Kidney epithelial cell (primary cell): ENCODE results near the gene ATPAF2. TPM values are rescaled to one million over a fixed set of nuclear protein-coding genes. Genes with fewer than 3 reads are reported as not detected.

ENCODE experiments used
- DNase-seq: peaks from one replicate; pipeline ENCODE4 v3.0.0-alpha.2; 2010; ENCODE audit warnings: low read depth
- H3K27me3 ChIP-seq: 2 replicates; pipeline ENCODE4 v1.6.0; 2011; ENCODE audit warnings: low read length; ENCODE audit not compliant: control insufficient read depth, insufficient read depth
- H3K36me3 ChIP-seq: 2 replicates; pipeline ENCODE4 v1.5.1; 2011; ENCODE audit warnings: low read length; ENCODE audit not compliant: control insufficient read depth, insufficient read depth
- H3K4me3 ChIP-seq: 2 replicates; pipeline ENCODE4 v1.5.1; 2011; ENCODE audit warnings: low read depth, mild to moderate bottlenecking, control low read depth, low read length
- total RNA-seq: library from RNA; depleted of rRNA; stranded (reverse); fragments of >200 nt; gene quantifications from 2 replicates; pipeline ENCODE4 v1.2.3, GENCODE V29; 2015
- TF ChIP-seq, protein P1 (sequence below): IDR thresholded peaks from 2 replicates; pipeline ENCODE4 v1.5.1; 2011; ENCODE audit warnings: mild to moderate bottlenecking, moderate library complexity, low read length, control low read depth, inconsistent platforms; ENCODE audit not compliant: insufficient read depth, poor library complexity, severe bottlenecking

The ATPAF2 gene
- total RNA-seq, 1 donor from 2014 or later: 32.3 TPM

DNA sequence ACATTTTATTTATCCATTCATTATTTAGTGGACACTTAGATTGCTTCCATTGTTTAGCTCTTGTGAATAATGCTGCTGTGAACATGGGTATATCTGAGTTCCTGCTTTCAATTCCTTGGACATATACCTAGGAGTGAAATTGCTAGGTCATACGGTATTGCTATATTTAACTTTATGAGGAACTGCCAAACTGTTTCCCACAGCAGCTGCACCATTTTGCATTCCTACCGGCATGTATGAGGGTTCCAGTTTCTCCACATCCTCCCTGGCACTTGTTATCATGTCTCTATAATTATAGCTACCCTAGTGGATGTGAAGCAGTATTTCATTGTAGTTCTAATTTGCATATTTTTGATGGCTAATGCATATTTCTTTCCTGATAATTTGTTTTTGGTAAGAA lies 25.1 kb upstream of the ATPAF2 start:
- no peak for DNase-seq
- TF ChIP-seq, protein P1, sequence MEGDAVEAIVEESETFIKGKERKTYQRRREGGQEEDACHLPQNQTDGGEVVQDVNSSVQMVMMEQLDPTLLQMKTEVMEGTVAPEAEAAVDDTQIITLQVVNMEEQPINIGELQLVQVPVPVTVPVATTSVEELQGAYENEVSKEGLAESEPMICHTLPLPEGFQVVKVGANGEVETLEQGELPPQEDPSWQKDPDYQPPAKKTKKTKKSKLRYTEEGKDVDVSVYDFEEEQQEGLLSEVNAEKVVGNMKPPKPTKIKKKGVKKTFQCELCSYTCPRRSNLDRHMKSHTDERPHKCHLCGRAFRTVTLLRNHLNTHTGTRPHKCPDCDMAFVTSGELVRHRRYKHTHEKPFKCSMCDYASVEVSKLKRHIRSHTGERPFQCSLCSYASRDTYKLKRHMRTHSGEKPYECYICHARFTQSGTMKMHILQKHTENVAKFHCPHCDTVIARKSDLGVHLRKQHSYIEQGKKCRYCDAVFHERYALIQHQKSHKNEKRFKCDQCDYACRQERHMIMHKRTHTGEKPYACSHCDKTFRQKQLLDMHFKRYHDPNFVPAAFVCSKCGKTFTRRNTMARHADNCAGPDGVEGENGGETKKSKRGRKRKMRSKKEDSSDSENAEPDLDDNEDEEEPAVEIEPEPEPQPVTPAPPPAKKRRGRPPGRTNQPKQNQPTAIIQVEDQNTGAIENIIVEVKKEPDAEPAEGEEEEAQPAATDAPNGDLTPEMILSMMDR: no peak
- Histone ChIP-seq H3K27me3 (no peaks in the 10 kb centered on the region), H3K36me3 (no peaks in the 10 kb centered on the region), H3K4me3 (no peak overlapping the region)

DNA sequence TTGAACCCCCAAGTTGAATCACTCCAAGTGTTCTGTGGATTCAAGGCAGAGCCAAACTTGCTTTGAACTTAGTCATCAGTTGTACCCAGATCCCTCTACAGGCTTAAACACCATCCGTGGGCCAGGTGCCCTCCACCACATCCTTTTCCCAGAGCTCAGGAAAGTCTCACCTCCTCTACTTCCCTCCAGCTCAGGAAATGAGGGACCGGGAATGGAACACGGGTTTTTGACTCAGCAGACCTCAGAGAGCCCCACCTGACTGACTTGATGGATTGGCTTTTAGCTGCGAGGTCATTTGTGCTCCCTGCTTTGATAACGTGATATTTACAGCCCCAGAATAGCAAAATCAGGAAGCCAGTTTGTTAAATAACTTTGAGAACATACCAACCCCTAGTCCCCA lies 20.3 kb upstream of the ATPAF2 start:
- Histone ChIP-seq H3K4me3 (no peak overlapping the region), H3K36me3 (no peaks in the 10 kb centered on the region), H3K27me3 (no peaks in the 10 kb centered on the region)
- DNase-seq: no peak
- TF ChIP-seq, protein P1: no peak

DNA sequence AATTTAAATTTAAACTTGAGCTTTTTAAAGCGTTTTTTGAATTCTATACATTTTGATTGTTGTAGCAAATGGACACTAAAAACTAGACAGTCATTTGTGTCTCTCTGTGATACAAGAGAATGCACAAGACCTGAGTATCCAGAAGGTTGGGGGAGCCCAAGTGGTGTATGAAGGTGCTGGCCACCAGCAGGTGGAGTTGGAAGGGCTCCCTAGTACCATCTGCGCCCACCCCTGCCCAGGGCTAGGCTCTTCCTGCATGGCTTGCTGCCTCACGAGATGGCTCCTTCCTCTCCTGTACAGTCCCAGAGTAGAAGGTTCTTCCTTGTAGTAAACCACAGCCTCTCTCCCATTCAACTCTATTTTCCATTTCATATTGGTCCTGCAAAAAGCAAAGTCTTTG lies 17.2 kb upstream of the ATPAF2 start:
- TF ChIP-seq, protein P1: no peak
- DNase-seq: no peak
- Histone ChIP-seq H3K4me3 (no peak overlapping the region), H3K27me3 (no peaks in the 10 kb centered on the region), H3K36me3 (no peaks in the 10 kb centered on the region)

DNA sequence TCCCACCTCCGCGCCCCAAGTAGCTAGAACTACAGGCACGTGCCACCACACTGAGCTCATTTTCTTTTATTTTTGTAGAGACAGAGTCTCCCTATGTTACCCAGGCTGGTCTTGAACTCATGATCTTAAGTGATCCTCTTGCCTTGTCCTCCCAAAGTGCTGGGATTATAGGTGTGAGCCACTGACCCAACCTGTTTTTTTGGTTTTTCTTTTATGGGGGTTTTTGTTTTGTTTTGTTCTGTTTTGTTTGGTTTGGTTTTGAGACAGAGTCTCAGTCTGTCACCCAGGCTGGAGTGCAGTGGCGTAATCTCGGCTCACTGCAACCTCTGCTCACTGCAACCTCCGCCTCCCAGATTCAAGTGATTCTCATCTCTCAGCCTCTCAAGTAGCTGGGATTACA lies 16.6 kb upstream of the ATPAF2 start:
- TF ChIP-seq, protein P1: no peak
- DNase-seq: no peak

DNA sequence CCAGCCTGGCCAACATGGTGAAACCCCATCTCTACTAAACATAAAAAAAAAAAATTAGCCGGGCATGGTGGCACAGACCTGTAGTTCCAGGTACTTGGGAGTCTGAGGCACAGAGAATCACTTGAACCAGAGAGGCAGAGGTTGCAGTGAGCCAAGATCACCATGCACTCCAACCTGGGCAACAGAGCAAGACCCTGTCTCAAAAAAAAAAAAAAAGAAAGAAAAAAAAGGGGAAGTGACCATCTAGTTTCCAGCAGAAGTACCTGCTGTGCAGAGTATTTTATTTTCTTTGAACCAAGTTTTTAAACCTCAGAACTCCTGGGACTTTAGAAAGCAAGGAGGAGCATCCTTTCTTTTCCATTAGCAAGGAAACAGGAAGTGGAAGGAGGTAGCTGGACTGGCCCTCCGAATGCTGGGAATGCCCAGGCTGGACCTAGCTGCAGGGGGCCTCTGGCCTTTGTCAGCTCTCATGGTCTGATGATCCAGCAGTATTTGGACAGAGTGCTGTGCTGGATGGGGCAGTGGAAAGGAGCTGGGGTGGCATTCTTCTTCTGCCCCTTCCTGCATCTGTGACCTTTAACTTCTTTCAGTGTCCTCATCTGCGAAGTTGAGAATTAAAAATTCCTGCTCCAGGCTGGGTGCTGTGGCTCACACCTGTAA lies 6.9 kb upstream of the ATPAF2 start:
- no peaks in the 10 kb centered on the region for H3K27me3 ChIP-seq
- no peaks in the 10 kb centered on the region for H3K36me3 ChIP-seq
- TF ChIP-seq, protein P1: no peak
- H3K4me3 ChIP-seq: no peak overlapping the region
- DNase-seq: no peak

More for the DNA sequence above, 16.6 kb upstream of the ATPAF2 start:
- no peaks in the 10 kb centered on the region for H3K27me3 ChIP-seq
- H3K4me3 ChIP-seq: no peak overlapping the region
- H3K36me3 ChIP-seq: no peaks in the 10 kb centered on the region

DNA sequence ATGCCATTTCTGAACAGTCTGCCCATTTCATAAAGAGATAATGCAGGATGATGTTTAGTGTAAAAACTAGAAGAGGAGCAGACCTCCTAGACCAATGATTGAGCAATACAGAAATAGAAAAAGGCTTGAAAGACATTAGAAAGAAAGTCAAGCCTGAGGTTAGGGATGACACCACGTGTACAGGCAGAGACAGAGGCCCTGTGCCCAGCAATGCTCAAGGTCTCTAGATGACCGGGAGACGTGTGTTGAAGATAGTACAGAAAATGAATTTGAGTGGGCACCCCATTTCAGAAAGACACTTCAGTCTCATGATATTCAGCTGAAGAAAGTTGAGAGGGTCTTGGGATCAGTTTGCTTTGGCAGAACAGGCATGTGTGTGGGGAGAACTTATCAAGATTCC lies 5.6 kb upstream of the ATPAF2 start:
- TF ChIP-seq, protein P1: no peak
- Histone ChIP-seq H3K4me3 (no peak overlapping the region), H3K36me3 (no peaks in the 10 kb centered on the region), H3K27me3 (no peaks in the 10 kb centered on the region)
- DNase-seq: no peak
